Measurements from ENCODE around the gene OPA1.

The OPA1 gene

DNA sequence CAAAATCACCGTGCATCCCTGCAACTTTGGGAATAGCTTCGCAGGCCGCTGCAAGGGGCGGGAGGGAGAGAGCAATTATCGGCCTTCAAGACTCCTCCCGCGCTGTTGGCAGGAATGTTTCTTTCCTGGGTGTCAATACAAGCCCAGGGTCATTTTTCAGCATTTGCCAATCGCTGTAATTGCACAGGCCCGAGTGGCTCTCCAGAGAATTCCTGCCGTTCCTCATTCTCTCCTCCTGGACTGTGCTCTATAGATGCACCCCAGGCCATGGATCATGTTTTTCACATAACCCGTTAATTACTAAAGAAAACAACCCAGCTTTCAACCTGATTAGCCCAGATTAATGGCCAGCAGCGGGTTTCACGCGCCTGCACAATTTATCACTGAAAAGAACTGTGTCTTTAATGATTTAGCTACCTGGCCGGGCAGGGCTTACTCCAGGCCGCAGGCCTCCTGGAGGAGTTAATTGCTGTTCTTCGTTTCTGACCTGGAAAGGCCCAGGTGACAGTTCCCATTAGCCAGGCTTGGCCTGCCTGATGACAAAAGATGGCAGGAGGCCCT, 144.3 kb downstream of the OPA1 start:
- DNase-seq (ENCODE audit: low read depth), result no peak

DNA sequence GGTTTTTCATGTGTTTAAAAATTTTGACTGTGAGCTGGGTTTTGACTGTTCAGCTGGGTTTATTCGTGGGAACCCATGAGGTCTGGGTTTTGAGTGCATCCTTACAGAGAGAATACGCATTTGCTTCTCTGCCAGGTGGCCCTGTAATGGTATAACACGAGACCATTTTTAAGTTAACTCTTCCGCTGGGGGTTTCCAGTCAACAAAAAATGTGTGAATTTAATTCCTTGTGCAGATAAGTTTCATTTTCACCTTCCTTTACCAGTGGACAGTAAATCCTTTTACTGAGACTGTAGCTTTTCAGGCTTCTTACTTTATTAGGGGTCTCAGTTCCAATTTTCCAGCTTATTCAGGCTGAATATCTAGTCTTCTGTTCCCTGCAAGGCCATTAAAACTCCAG, 149.6 kb downstream of the OPA1 start:
- no peak for DNase-seq (ENCODE audit: low read depth)

DNA sequence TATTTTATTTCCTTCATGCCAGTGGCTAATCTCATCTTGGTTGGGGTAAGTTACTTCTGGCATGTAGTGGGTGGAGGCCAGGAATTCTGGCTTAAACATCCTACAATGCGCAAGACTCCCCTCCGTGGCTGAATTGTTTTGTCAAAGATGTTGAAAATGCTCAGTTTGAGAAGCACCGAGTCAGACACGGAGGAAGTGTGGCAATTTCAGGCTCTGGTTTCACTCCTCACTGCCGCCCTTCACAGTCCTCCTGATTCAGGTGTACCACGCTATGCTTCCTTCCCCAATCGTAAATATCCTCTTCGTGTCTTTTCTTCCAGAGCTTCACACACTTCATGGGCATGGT, 150.7 kb downstream of the OPA1 start:
- no peak for DNase-seq (ENCODE audit: low read depth)

DNA sequence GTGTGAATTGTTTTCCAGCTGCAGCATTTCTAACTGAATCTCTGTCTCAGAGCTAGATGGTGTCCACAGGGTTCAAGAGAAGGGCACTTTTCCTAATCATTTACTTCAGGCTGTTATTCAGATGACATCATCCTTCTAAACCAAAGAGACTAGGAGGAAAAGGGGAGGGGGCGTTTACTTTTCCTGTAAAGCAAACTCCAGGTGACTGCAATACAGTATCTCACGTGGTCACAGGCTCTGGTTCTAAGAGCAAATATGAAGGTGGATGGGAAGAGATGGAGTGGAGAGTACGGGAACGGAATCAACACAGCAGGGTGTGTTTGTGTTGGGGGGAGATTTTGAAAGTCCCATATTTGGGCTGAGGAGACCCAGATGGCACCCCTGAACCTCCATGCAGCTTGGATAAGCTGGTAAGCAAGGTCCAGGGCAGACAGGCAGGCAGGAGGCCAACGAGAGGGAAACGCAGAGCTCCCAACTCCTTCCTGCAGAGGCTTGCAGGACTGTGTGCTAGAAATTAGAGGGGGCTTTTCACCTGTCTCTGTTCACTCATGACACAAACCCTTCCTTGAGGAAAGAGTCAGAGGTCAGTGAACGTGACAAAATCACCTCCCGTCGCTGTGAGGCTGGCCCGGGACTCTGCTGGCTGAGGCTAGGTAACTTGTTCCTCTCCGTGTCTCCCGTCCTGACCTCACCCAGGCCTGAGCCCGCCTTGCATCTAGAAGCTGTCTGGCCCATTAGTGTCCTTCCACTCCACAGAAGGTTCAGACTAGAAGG, 151.2 kb downstream of the OPA1 start:
- DNase-seq (ENCODE audit: low read depth), result no peak

DNA sequence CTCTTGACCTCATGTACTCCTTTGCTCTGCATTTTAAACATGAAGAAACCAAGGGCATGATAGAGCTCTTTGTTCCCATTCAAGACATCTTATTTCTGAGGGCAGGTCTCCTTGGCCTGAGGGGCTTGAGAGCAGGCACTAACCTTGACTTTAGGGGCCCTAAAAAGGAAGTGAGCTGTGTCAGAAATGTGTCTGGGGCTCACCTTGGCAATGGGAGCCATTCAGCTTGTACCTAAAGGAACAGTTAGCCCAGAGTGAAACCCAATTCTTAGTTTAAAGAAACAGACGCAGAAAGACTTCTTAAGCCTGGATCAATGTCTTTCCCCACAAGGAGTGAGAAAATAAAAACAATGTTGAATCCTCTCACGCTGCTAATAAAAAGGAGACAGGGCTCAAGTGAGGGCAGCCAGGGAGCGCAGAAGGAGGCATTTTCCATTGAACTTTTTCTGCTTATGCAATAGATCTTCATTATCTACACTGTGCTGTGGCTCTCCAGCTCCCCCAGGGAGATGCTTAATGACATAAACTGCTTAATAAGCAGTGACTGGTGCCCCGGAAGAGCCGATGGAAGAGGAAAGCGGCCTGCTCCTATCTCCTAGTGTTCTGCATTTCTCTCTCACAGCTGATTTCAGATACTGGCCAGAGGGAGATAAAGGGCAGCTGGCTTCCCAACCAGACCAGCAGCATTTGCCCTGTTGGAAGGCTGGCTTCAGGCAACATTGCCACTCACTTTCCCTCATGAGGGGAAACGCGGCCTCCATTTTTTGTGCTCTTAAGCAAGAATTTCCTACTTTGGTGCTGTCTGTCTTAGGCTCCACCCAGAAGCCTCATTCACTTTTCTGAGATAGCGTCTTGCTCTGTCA, 152.0 kb downstream of the OPA1 start:
- no peak for DNase-seq (ENCODE audit: low read depth)

DNA sequence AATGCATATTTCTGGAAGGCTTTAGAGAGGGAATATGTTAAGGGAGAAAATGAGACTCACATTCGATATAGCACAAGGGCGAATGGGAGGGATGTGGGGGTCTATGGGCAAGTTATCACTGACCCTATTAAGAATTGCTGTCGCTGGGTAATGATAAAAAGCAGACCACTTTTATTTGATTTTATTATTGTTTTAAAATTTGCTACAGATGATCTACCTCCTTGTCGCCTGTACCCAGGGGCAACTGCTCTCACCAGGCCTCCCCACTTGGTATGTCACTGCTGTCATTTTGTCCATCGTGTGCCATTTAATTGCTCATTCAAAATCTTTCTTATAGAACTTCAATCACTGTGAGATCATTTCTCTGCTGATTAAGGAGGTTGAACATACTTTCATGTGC, 153.8 kb downstream of the OPA1 start:
- DNase-seq (ENCODE audit: low read depth), result no peak

All from fibroblast of gingiva (primary cell).